ENCODE results near the gene GRIK1. TPM values are rescaled to one million over a fixed set of nuclear protein-coding genes. Genes with fewer than 3 reads are reported as not detected.

The GRIK1 gene
- total RNA-seq, 2 donors from 2014 or later: 0.11 TPM; not detected in 1

DNA sequence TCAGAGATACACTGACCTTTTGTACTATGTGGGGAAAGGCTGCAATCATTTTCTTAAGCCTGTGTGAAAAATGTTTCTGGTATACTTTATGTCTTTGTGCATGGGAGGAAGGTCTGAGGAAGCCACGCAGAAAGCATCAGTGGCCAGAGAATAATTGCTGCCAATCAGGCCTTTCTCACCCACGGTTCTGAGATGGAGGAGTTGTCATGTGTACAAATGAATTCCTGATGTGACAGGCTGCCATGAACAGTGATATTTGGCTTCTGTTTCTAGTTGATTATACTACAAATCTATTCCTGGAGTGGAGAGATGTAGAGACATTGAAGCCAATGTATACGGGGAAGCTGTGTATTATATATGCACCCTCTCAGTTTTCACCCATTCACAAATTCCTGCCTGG lies 142.6 kb downstream of the GRIK1 start:
- Histone ChIP-seq H3K27me3 (no peaks in the 10 kb centered on the region), H3K4me1 (no peaks in the 10 kb centered on the region), H3K36me3 (no peaks in the 10 kb centered on the region), H3K4me3 (no peak overlapping the region), H3K9me3 (no peaks in the 10 kb centered on the region), H3K9ac (ENCODE audit: low read depth in 2 of 2, low read length in 2 of 2) (no peak overlapping the region), H3K27ac (no peak overlapping the region)
- TF ChIP-seq, protein P1, sequence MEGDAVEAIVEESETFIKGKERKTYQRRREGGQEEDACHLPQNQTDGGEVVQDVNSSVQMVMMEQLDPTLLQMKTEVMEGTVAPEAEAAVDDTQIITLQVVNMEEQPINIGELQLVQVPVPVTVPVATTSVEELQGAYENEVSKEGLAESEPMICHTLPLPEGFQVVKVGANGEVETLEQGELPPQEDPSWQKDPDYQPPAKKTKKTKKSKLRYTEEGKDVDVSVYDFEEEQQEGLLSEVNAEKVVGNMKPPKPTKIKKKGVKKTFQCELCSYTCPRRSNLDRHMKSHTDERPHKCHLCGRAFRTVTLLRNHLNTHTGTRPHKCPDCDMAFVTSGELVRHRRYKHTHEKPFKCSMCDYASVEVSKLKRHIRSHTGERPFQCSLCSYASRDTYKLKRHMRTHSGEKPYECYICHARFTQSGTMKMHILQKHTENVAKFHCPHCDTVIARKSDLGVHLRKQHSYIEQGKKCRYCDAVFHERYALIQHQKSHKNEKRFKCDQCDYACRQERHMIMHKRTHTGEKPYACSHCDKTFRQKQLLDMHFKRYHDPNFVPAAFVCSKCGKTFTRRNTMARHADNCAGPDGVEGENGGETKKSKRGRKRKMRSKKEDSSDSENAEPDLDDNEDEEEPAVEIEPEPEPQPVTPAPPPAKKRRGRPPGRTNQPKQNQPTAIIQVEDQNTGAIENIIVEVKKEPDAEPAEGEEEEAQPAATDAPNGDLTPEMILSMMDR (IDR thresholded peaks at IDR 0.05): no peak
- intact Hi-C loops (cut with DNase I): no loop called here
- DNase-seq: no peak

DNA sequence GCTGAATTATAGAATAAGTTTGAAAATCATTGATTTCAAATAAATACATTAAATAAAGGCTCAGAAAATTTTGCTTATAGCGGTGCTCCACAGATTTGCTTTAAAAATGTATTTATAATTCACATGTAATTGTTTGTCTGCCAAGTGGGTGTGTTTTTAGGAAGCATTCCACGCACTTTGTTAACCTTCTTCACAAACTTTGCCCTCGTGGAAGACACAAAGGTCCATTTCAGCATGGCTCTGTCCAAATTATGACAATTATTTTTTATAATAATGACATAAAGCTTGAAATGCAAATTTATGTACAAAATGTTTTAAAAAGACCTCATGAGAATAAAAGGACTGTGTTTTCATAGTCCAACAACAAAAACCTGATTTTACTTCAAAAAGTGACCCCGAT lies 146.1 kb downstream of the GRIK1 start:
- Histone ChIP-seq H3K27me3 (no peaks in the 10 kb centered on the region), H3K9me3 (no peaks in the 10 kb centered on the region), H3K36me3 (no peaks in the 10 kb centered on the region), H3K4me1 (no peaks in the 10 kb centered on the region), H3K27ac (no peak overlapping the region), H3K9ac (ENCODE audit: low read depth in 2 of 2, low read length in 2 of 2) (no peak overlapping the region), H3K4me3 (no peak overlapping the region)
- intact Hi-C loops (cut with DNase I): no loop called here
- TF ChIP-seq, protein P1 (IDR thresholded peaks at IDR 0.05): no peak
- no peak for DNase-seq

GRCh38 chr21:29789393-29789792 lies 150.4 kb downstream of the GRIK1 start:
- DNase-seq: no peak
- intact Hi-C loops (cut with DNase I): no loop called here
- Histone ChIP-seq H3K9ac (ENCODE audit: low read depth in 2 of 2, low read length in 2 of 2) (no peak overlapping the region), H3K27ac (no peak overlapping the region), H3K9me3 (no peaks in the 10 kb centered on the region), H3K36me3 (no peaks in the 10 kb centered on the region), H3K27me3 (no peaks in the 10 kb centered on the region), H3K4me1 (no peaks in the 10 kb centered on the region), H3K4me3 (no peak overlapping the region)
- TF ChIP-seq, protein P1 (IDR thresholded peaks at IDR 0.05): no peak

DNA sequence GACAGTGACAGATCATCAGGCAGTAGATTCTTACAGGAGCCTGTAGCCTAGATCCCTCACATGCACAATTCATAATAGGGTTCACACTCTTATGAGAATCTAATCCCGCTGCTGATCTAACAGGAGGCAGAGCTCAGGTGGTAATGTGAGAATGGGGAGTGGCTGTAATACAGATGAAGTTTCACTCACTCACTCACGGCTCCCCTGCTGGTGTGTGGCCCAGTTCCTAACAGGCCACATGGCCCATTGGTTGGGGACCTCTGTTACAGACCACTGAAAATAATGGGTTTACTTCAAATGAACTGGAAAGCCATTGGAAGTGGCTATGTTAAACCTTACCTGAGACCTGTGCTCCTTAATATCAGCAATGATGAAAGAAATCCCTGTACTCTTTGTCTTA lies 151.0 kb downstream of the GRIK1 start:
- no peak overlapping the region for H3K4me3 ChIP-seq
- no peak for DNase-seq

DNA sequence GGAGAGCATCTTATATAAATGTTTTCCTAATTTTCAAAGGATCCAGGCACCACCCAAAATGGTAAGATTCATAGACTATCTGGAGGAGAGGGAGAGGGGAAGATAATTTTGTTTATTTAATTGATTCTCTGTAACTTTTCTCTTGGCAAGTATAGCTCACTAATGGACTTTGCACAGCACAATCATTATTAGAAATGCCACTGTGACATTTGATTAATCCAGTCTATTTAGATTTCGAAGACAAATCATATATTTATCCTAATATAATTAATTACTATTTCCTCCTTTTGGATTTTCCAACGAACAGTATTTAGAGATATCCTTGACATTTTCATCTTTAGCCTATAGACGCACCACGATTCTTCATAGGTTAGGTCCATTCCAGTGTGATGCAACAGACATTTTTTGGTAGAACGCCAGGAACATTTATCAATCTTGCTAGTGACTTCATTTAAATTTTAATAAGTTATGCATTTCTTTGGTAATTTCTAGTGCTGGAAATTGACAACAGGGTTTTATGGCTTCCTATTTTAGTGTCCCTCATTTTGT lies 152.4 kb downstream of the GRIK1 start:
- Histone ChIP-seq H3K27ac (no peak overlapping the region), H3K4me1 (no peaks in the 10 kb centered on the region), H3K4me3 (no peak overlapping the region), H3K36me3 (no peaks in the 10 kb centered on the region), H3K9ac (ENCODE audit: low read depth in 2 of 2, low read length in 2 of 2) (no peak overlapping the region), H3K27me3 (no peaks in the 10 kb centered on the region), H3K9me3 (no peaks in the 10 kb centered on the region)
- TF ChIP-seq, protein P1 (IDR thresholded peaks at IDR 0.05): no peak
- no peak for DNase-seq
- intact Hi-C loops (cut with DNase I): no loop called here

More for the DNA sequence above, 151.0 kb downstream of the GRIK1 start:
- Histone ChIP-seq H3K27ac (no peak overlapping the region), H3K27me3 (no peaks in the 10 kb centered on the region), H3K9ac (ENCODE audit: low read depth in 2 of 2, low read length in 2 of 2) (no peak overlapping the region), H3K4me1 (no peaks in the 10 kb centered on the region), H3K9me3 (no peaks in the 10 kb centered on the region), H3K36me3 (no peaks in the 10 kb centered on the region)
- intact Hi-C loops (cut with DNase I): no loop called here
- TF ChIP-seq, protein P1 (IDR thresholded peaks at IDR 0.05): no peak

Data from colonic mucosa (tissue), 4 donors.